Measurements from ENCODE around the gene ARPP21. TPM values are rescaled to one million over a fixed set of nuclear protein-coding genes. Genes with fewer than 3 reads are reported as not detected.

The ARPP21 gene
- total RNA-seq, 1 experiment from 2014 or later, result not detected

DNA sequence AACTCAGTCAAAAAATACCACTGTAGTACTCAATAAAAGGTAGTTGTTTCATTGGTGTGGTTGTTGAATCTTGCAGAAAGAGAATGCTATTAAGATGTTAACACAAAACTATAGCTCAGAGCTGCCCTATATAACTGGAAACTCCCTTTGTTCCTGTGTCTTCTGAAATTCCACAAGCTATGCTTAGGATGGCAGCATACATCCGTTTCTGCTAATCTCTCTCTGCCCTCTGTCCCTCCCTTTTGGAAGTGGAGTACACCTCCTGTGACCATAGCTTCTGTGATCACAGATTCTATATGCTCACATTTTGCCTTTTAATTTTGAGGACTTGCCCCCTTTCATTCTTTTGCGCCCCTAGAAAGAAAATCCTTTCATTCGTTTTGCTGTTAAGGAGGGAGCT is 33.7 kb downstream of the ARPP21 start (continued):
- no peak for TF ChIP-seq NR3C1 (CRISPR knock-in tag; conservative IDR thresholded peaks at IDR 0.05; ENCODE audit: low read depth)
- TF ChIP-seq TCF7 (CRISPR knock-in tag; IDR thresholded peaks at IDR 0.05; ENCODE audit: low read depth), result no peak
- no peak for TF ChIP-seq SMAD4 (CRISPR knock-in tag; IDR thresholded peaks at IDR 0.05)

- no peak for TF ChIP-seq CBFB (CRISPR knock-in tag; IDR thresholded peaks at IDR 0.05; ENCODE audit: low read depth)
- no peak for TF ChIP-seq ZNF121 (CRISPR knock-in tag; IDR thresholded peaks at IDR 0.05)
- no peak for TF ChIP-seq ZNF219 (CRISPR knock-in tag; IDR thresholded peaks at IDR 0.05; ENCODE audit: borderline replicate concordance)
- no peak for TF ChIP-seq E2F1 (CRISPR knock-in tag; IDR thresholded peaks at IDR 0.05)
- TF ChIP-seq, protein P1, sequence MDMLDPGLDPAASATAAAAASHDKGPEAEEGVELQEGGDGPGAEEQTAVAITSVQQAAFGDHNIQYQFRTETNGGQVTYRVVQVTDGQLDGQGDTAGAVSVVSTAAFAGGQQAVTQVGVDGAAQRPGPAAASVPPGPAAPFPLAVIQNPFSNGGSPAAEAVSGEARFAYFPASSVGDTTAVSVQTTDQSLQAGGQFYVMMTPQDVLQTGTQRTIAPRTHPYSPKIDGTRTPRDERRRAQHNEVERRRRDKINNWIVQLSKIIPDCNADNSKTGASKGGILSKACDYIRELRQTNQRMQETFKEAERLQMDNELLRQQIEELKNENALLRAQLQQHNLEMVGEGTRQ (CRISPR knock-in tag; IDR thresholded peaks at IDR 0.05), result no peak
- Mint-ChIP-seq H3K36me3 (no peaks in the 10 kb centered on the region), H3K9me3 (no peaks in the 10 kb centered on the region), H3K27me3 (ENCODE audit: low read depth) (no peaks in the 10 kb centered on the region; the same call in 1 of the 2 replicates), H3K27ac (no peak overlapping the region), H3K4me3 (no peak overlapping the region), H3K4me1 (no peaks in the 10 kb centered on the region)
- POLR2A ChIA-PET, result no interaction called here
- ATAC-seq (no peak), DNase-seq (ENCODE audit: low spot score) (no peak)
- CTCF ChIA-PET, result no interaction called here
Observed at GRCh38 chr3:35674451-35675109, 35.3 kb downstream of the ARPP21 start.

- no peak for ATAC-seq
- no peak for DNase-seq (ENCODE audit: low spot score)
- Mint-ChIP-seq H3K9me3 (no peaks in the 10 kb centered on the region), H3K4me1 (no peaks in the 10 kb centered on the region), H3K27me3 (ENCODE audit: low read depth) (no peaks in the 10 kb centered on the region; the same call in 1 of the 2 replicates), H3K4me3 (no peak overlapping the region), H3K36me3 (no peaks in the 10 kb centered on the region), H3K27ac (no peak overlapping the region)
- POLR2A ChIA-PET, result no interaction called here
- CTCF ChIA-PET, result no interaction called here
- TF ChIP-seq NFATC4 (CRISPR knock-in tag; IDR thresholded peaks at IDR 0.05), result no peak
- TF ChIP-seq HMGXB4 (CRISPR knock-in tag; IDR thresholded peaks at IDR 0.05), result no peak
- no peak for TF ChIP-seq MLX (CRISPR knock-in tag; IDR thresholded peaks at IDR 0.05)
- TF ChIP-seq, protein P2, sequence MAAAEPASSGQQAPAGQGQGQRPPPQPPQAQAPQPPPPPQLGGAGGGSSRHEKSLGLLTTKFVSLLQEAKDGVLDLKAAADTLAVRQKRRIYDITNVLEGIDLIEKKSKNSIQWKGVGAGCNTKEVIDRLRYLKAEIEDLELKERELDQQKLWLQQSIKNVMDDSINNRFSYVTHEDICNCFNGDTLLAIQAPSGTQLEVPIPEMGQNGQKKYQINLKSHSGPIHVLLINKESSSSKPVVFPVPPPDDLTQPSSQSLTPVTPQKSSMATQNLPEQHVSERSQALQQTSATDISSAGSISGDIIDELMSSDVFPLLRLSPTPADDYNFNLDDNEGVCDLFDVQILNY (CRISPR knock-in tag; IDR thresholded peaks at IDR 0.05), result no peak
- no peak for TF ChIP-seq NR3C1 (CRISPR knock-in tag; conservative IDR thresholded peaks at IDR 0.05; ENCODE audit: low read depth)
- no peak for TF ChIP-seq EMX1 (CRISPR knock-in tag; IDR thresholded peaks at IDR 0.05)
- no peak for TF ChIP-seq ZNF219 (CRISPR knock-in tag; IDR thresholded peaks at IDR 0.05; ENCODE audit: borderline replicate concordance)
- no peak for TF ChIP-seq ZNF232 (CRISPR knock-in tag; IDR thresholded peaks at IDR 0.05)
- TF ChIP-seq GTF2I (CRISPR knock-in tag; conservative IDR thresholded peaks at IDR 0.05), result no peak
- TF ChIP-seq ETV6 (CRISPR knock-in tag; IDR thresholded peaks at IDR 0.05), result no peak
- no peak for TF ChIP-seq ARID4B (CRISPR knock-in tag; IDR thresholded peaks at IDR 0.05; ENCODE audit: borderline replicate concordance)
- TF ChIP-seq, protein P3, sequence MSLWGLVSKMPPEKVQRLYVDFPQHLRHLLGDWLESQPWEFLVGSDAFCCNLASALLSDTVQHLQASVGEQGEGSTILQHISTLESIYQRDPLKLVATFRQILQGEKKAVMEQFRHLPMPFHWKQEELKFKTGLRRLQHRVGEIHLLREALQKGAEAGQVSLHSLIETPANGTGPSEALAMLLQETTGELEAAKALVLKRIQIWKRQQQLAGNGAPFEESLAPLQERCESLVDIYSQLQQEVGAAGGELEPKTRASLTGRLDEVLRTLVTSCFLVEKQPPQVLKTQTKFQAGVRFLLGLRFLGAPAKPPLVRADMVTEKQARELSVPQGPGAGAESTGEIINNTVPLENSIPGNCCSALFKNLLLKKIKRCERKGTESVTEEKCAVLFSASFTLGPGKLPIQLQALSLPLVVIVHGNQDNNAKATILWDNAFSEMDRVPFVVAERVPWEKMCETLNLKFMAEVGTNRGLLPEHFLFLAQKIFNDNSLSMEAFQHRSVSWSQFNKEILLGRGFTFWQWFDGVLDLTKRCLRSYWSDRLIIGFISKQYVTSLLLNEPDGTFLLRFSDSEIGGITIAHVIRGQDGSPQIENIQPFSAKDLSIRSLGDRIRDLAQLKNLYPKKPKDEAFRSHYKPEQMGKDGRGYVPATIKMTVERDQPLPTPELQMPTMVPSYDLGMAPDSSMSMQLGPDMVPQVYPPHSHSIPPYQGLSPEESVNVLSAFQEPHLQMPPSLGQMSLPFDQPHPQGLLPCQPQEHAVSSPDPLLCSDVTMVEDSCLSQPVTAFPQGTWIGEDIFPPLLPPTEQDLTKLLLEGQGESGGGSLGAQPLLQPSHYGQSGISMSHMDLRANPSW (CRISPR knock-in tag; conservative IDR thresholded peaks at IDR 0.05; ENCODE audit: low read depth), result no peak
- no peak for TF ChIP-seq E2F4 (CRISPR knock-in tag; IDR thresholded peaks at IDR 0.05; ENCODE audit: borderline replicate concordance, low read depth)
Observed at GRCh38 chr3:35675206-35675605, 35.9 kb downstream of the ARPP21 start.

Data from WTC11 (cell line).